GM23338 (cell line): Measurements from ENCODE around the gene MLF2. TPM values are rescaled to one million over a fixed set of nuclear protein-coding genes. Genes with fewer than 3 reads are reported as not detected.

Source experiments
- ATAC-seq: fragments of 200-7000 bp; cut with Tn5 transposase; 3 replicates; pipeline ENCODE4 v1.9.1; 2020
- DNase-seq: peaks from one replicate; pipeline ENCODE4 v3.0.0-alpha.2; 2015; ENCODE audit warnings: low spot score
- H2AFZ ChIP-seq: fragments of 200-600 bp; sonication (generic); 2 replicates; pipeline ENCODE4 v1.8.0; 2016; ENCODE audit warnings: antibody characterized with exemption, mild to moderate bottlenecking, moderate library complexity
- H3F3A ChIP-seq: fragments of 200-600 bp; sonication (generic); replicated peaks from 2 replicates; pipeline ENCODE4 v1.8.0; 2017; ENCODE audit warnings: antibody characterized with exemption, mixed run types, low read depth
- H3K27ac ChIP-seq: fragments of 200-600 bp; sonication (generic); 2 replicates; pipeline ENCODE4 v1.6.1; 2016; ENCODE audit warnings: low read depth
- H3K27me3 ChIP-seq: fragments of 200-600 bp; sonication (generic); 2 replicates; pipeline ENCODE4 v1.8.0; 2016; ENCODE audit warnings: mild to moderate bottlenecking, mixed run types, moderate library complexity; ENCODE audit not compliant: insufficient read depth
- H3K36me3 ChIP-seq: fragments of 200-600 bp; sonication (generic); 2 replicates; pipeline ENCODE4 v1.8.0; 2016; ENCODE audit warnings: mild to moderate bottlenecking; ENCODE audit not compliant: insufficient read depth
- H3K4me1 ChIP-seq: fragments of 200-600 bp; sonication (generic); 2 replicates; pipeline ENCODE4 v1.8.0; 2016; ENCODE audit warnings: mild to moderate bottlenecking, moderate library complexity; ENCODE audit not compliant: insufficient read depth
- H3K4me2 ChIP-seq: fragments of 200-600 bp; sonication (generic); 2 replicates; pipeline ENCODE4 v1.7.1; 2017; ENCODE audit warnings: mixed run types
- H3K4me3 ChIP-seq: fragments of 200-600 bp; sonication (generic); 2 replicates; pipeline ENCODE4 v1.6.1; 2016; ENCODE audit warnings: mixed run types
- H3K79me2 ChIP-seq: fragments of 200-600 bp; sonication (generic); replicated peaks from 2 replicates; pipeline ENCODE4 v1.8.0; 2017; ENCODE audit warnings: mild to moderate bottlenecking; ENCODE audit not compliant: insufficient read depth
- H3K9me2 ChIP-seq: fragments of 200-600 bp; sonication (generic); 2 replicates; pipeline ENCODE4 v1.8.0; 2017; ENCODE audit not compliant: insufficient read depth
- H4K20me1 ChIP-seq: fragments of 200-600 bp; sonication (generic); replicated peaks from 2 replicates; pipeline ENCODE4 v1.8.0; 2017; ENCODE audit warnings: mild to moderate bottlenecking; ENCODE audit not compliant: insufficient read depth
- H3K27ac Mint-ChIP-seq: 2 replicates; pipeline ENCODE4 v1.8.0; 2020; ENCODE audit warnings: inconsistent platforms, mild to moderate bottlenecking, moderate library complexity, mixed read lengths
- H3K27me3 Mint-ChIP-seq: 3 replicates; pipeline ENCODE4 v1.8.0; 2022; ENCODE audit warnings: low read depth, mild to moderate bottlenecking, moderate library complexity, mixed read lengths, inconsistent platforms; ENCODE audit not compliant: insufficient read depth, poor library complexity
- H3K36me3 Mint-ChIP-seq: 3 replicates; pipeline ENCODE4 v1.8.0; 2021; ENCODE audit warnings: low read depth, mild to moderate bottlenecking, inconsistent platforms, moderate library complexity, mixed read lengths
- H3K4me1 Mint-ChIP-seq: 3 replicates; pipeline ENCODE4 v1.8.0; 2020; ENCODE audit warnings: mild to moderate bottlenecking, inconsistent platforms, mixed read lengths
- H3K4me3 Mint-ChIP-seq: 3 replicates; pipeline ENCODE4 v1.8.0; 2021; ENCODE audit warnings: moderate library complexity, mild to moderate bottlenecking, inconsistent platforms, mixed read lengths
- H3K9me3 Mint-ChIP-seq: 3 replicates; pipeline ENCODE4 v1.8.0; 2020; ENCODE audit warnings: moderate library complexity, mild to moderate bottlenecking, inconsistent platforms, mixed read lengths
- CREB1 ChIP-seq: fragments of 250-450 bp; sonication (Bioruptor Pico); IDR thresholded peaks from 2 replicates; pipeline ENCODE4 v1.5.0; 2020; ENCODE audit warnings: low read depth, mild to moderate bottlenecking, moderate library complexity
- ETS1 ChIP-seq: IDR thresholded peaks from 2 replicates; pipeline ENCODE4 v1.6.1; 2016; ENCODE audit warnings: antibody characterized with exemption
- EZH2 ChIP-seq: fragments of 200-600 bp; sonication (generic); IDR thresholded peaks from one replicate; pipeline ENCODE4 v1.8.0; 2017; ENCODE audit warnings: antibody characterized with exemption, mild to moderate bottlenecking, low read depth; ENCODE audit not compliant: unreplicated experiment
- EZH2phosphoT487 ChIP-seq: fragments of 200-600 bp; sonication (generic); IDR thresholded peaks from one replicate; pipeline ENCODE4 v1.8.1; 2018; ENCODE audit warnings: antibody characterized with exemption; ENCODE audit not compliant: unreplicated experiment
- JUNB ChIP-seq: IDR thresholded peaks from one replicate; pipeline ENCODE4 v1.6.1; 2016; ENCODE audit warnings: antibody characterized with exemption; ENCODE audit not compliant: unreplicated experiment
- NANOG ChIP-seq: IDR thresholded peaks from 2 replicates; pipeline ENCODE4 v1.6.1; 2016; ENCODE audit warnings: antibody characterized with exemption, borderline replicate concordance
- POLR2AphosphoS5 ChIP-seq: IDR thresholded peaks from 2 replicates; pipeline ENCODE4 v1.6.1; 2016; ENCODE audit warnings: antibody characterized with exemption, low read depth
- REST ChIP-seq: IDR thresholded peaks from one replicate; pipeline ENCODE4 v1.6.1; 2018; ENCODE audit warnings: antibody characterized with exemption; ENCODE audit not compliant: unreplicated experiment
- STAT1 ChIP-seq: IDR thresholded peaks from one replicate; pipeline ENCODE4 v1.6.1; 2016; ENCODE audit warnings: antibody characterized with exemption; ENCODE audit not compliant: unreplicated experiment
- ZNF114 ChIP-seq: fragments of 250-450 bp; sonication (Bioruptor Pico); IDR thresholded peaks from 2 replicates; pipeline ENCODE4 v1.5.0; 2020; ENCODE audit warnings: mild to moderate bottlenecking, moderate library complexity
- ZNF331 ChIP-seq: fragments of 250-450 bp; sonication (Bioruptor Pico); IDR thresholded peaks from 2 replicates; pipeline ENCODE4 v1.5.0; 2020; ENCODE audit warnings: low read depth, mild to moderate bottlenecking, moderate library complexity
- polyA plus RNA-seq: library from polyadenylated mRNA; unstranded; fragments of >200 nt; fragmentation: Nextera tagmentation; extraction: Ambion mirVana; gene quantifications from 2 replicates; pipeline ENCODE4 v1.2.1, GENCODE V29; 2016
- total RNA-seq: library from RNA; depleted of rRNA; stranded (reverse); fragments of >200 nt; shearing (Covaris generic); gene quantifications from 2 replicates; pipeline ENCODE4 v1.2.3, GENCODE V29; 2014

MLF2 gene
- total and polyA plus RNA-seq, 2 experiments from 2014 or later, result 280 to 289 TPM

GRCh38 chr12:6771091-6771495 is 18.2 kb upstream of the MLF2 start (continued):
- TF ChIP-seq REST (no peak), STAT1 (no peak), POLR2AphosphoS5 (no peak), ETS1 (no peak), ZNF114 (no peak), JUNB (no peak), EZH2phosphoT487 (no peak), NANOG (no peak), ZNF331 (CRISPR knock-in tag) (no peak)

GRCh38 chr12:6770600-6770999 is 17.7 kb upstream of the MLF2 start:
- no peak overlapping the region for H3K27ac Mint-ChIP-seq
- no peak overlapping the region for H2AFZ ChIP-seq
- H3K4me3 Mint-ChIP-seq, result no peak overlapping the region; the same call in 2 of the 3 replicates
- no peak for TF ChIP-seq CREB1 (CRISPR knock-in tag)
- no peak for TF ChIP-seq EZH2
- peaks cover 43% of the 10 kb centered on the region for H3K4me1 ChIP-seq
- H3K36me3 ChIP-seq, result no peaks in the 10 kb centered on the region
- peaks cover 46% of the 10 kb centered on the region for H3K27me3 Mint-ChIP-seq
- H3K4me3 ChIP-seq, result no peak overlapping the region; the same call in 1 of the 2 replicates
- no peaks in the 10 kb centered on the region for H3K9me2 ChIP-seq
- no peak overlapping the region; the same call in 1 of the 2 replicates for H3K4me2 ChIP-seq
- H3K9me3 Mint-ChIP-seq, result no peaks in the 10 kb centered on the region; the same call in 2 of the 3 replicates
- H3K27ac ChIP-seq, result 0 out of 2 replicates have a peak overlapping the region, but pooled peaks have one; percentile 45
- DNase-seq (no peak), ATAC-seq (no peak)
- peaks cover 20% of the 10 kb centered on the region for H3K79me2 ChIP-seq
- peaks cover 54% of the 10 kb centered on the region for H3K27me3 ChIP-seq
- peaks cover 61% of the 10 kb centered on the region for H3K4me1 Mint-ChIP-seq
- H3F3A ChIP-seq, result peaks cover 43% of the 10 kb centered on the region
- peaks cover 20% of the 10 kb centered on the region for H4K20me1 ChIP-seq
- H3K36me3 Mint-ChIP-seq, result peaks cover 22% of the 10 kb centered on the region
